Mucosa of rectum (tissue), 2 donors: ENCODE measurements around the gene MYCBP2.
"Not testable (repeated sequence)": the region's sequence is repeated elsewhere in the genome, so short reads cannot be mapped to it uniquely, and the experiment has no call there.

ENCODE experiments used
- H3K27ac ChIP-seq, 2 donors: one replicate each; pipeline ENCODE4 v1.7.0; 2013; ENCODE audit warnings: inconsistent platforms in 2 of 2, low read depth in 2 of 2, low read length in 2 of 2
- H3K27me3 ChIP-seq, 2 donors: one replicate each; pipeline ENCODE4 v1.7.0; 2013; ENCODE audit warnings: low read length in 2 of 2; ENCODE audit not compliant: control insufficient read depth in 2 of 2, insufficient read depth in 2 of 2
- H3K36me3 ChIP-seq, 2 donors: one replicate each; pipeline ENCODE4 v1.7.0; 2013; ENCODE audit warnings: low read length in 2 of 2; ENCODE audit not compliant: control insufficient read depth in 2 of 2, insufficient read depth in 2 of 2
- H3K4me1 ChIP-seq, 2 donors: one replicate each; pipeline ENCODE4 v1.7.0; 2013; ENCODE audit warnings: low read length in 2 of 2, mild to moderate bottlenecking in 1 of 2; ENCODE audit not compliant: control insufficient read depth in 2 of 2, insufficient read depth in 2 of 2
- H3K4me3 ChIP-seq, 2 donors: one replicate each; pipeline ENCODE4 v1.7.0; 2013; ENCODE audit warnings: low read length in 2 of 2
- H3K9ac ChIP-seq, 2 donors: one replicate each; pipeline ENCODE4 v1.7.0; 2013; ENCODE audit warnings: low read length in 2 of 2, low read depth in 1 of 2, mild to moderate bottlenecking in 1 of 2
- H3K9me3 ChIP-seq, 2 donors: one replicate each; pipeline ENCODE4 v1.7.0; 2013; ENCODE audit warnings: low read length in 2 of 2; ENCODE audit not compliant: control insufficient read depth in 2 of 2
- donor health status: healthy.
- donor health status: Normal muscosa, but diverticular disease.

MYCBP2 gene

DNA sequence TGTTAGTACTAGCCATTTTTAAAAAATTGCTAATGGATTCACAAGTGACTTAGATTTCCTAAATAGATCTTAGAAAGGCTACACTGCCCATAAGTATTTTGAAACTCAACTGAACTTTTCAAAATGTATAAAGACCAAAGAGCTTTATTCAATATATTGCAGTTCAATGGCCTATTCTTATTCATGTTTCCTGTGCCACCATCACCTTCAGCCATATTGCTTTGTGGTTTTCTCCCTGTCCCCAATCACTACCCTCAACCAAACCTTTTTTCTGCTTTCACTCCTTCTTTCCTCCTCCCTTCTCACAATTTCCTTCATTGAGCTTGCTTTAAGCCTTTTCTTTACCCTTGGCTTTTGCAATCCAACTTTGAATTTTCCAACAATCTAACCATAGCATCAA is 100.9 kb downstream of the MYCBP2 start:
- peaks cover 10 to 14% of the 10 kb centered on the region in 2 donors for H3K36me3 ChIP-seq
- no peaks in the 10 kb centered on the region for H3K4me1 ChIP-seq
- H3K27ac ChIP-seq = no peak overlapping the region
- no peaks in the 10 kb centered on the region for H3K9me3 ChIP-seq
- no peaks in the 10 kb centered on the region for H3K27me3 ChIP-seq
- H3K4me3 ChIP-seq = no peak overlapping the region
- H3K9ac ChIP-seq = no peak overlapping the region

DNA sequence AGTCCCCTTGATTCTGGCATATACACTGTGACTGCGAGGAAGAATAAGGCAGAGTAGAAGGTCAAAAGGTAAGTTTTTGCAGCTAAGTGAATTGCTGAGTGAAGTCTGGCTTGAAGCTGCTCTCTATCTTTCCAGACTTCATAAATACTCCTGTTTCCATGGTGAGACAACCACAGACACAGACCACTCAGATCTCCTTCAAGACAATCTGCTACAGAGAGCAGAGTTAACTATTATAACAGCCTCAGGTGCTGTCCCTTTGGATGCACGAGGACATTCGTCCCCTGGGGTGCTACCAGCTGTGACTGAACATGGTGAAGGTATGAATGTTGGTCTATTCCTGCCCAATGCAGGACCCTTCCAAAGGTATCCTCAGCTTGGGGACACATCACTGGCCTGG is 104.0 kb downstream of the MYCBP2 start:
- H3K27me3 ChIP-seq = no peaks in the 10 kb centered on the region
- no peaks in the 10 kb centered on the region for H3K4me1 ChIP-seq
- H3K4me3 ChIP-seq = no peak overlapping the region
- H3K36me3 ChIP-seq = peaks cover 10 to 15% of the 10 kb centered on the region in 2 donors
- no peak overlapping the region for H3K27ac ChIP-seq
- no peak overlapping the region for H3K9ac ChIP-seq
- no peaks in the 10 kb centered on the region for H3K9me3 ChIP-seq

DNA sequence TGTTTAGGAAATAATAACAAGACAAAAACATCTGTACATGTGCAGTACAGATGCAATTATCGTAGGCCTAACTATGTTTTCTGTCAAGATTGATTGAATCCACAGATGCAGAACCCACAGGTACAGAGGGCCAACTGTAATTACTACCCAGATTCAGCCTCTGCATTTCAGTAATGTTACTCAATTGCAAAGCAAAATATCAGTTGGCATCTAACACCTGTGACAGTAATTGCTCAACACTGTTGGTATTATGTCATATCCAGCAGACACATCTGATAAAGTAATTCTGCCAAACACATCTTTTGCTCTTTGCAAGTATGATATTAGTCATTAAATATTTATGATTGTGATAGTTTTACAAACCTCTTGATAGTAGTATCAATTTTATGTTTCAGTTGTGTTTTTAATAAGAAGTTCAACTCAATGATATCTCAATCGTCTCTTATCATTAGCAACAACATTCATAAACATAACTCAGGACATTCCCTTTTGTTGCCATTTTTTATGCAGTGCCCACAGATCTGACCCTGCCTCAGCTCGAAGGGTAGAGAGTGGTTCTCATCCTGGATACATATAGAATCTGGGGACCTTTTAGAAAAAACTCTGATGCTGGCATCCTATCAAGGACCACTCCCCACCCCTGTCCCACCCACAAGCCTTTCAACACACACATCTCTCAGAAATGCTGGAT is 104.7 kb downstream of the MYCBP2 start:
- H3K27me3 ChIP-seq = no peaks in the 10 kb centered on the region
- H3K4me1 ChIP-seq = no peaks in the 10 kb centered on the region
- no peak overlapping the region for H3K4me3 ChIP-seq
- H3K36me3 ChIP-seq = peaks cover 10 to 18% of the 10 kb centered on the region in 2 donors
- no peaks in the 10 kb centered on the region for H3K9me3 ChIP-seq
- no peak overlapping the region for H3K9ac ChIP-seq
- H3K27ac ChIP-seq = no peak overlapping the region

- Histone ChIP-seq H3K36me3 (peaks cover 14 to 26% of the 10 kb centered on the region in 2 donors), H3K4me3 (no peak overlapping the region), H3K9me3 (no peaks in the 10 kb centered on the region), H3K4me1 (no peaks in the 10 kb centered on the region), H3K9ac (no peak overlapping the region), H3K27me3 (no peaks in the 10 kb centered on the region), H3K27ac (no peak overlapping the region)
Observed at GRCh38 chr13:77219401-77219800, 107.5 kb downstream of the MYCBP2 start.

GRCh38 chr13:77218274-77218673 is 108.6 kb downstream of the MYCBP2 start:
- Histone ChIP-seq H3K4me1 (no peaks in the 10 kb centered on the region), H3K36me3 (peaks cover 15 to 20% of the 10 kb centered on the region in 2 donors), H3K27me3 (no peaks in the 10 kb centered on the region), H3K9me3 (no peaks in the 10 kb centered on the region), H3K4me3 (no peak overlapping the region), H3K9ac (no peak overlapping the region), H3K27ac (no peak overlapping the region)

DNA sequence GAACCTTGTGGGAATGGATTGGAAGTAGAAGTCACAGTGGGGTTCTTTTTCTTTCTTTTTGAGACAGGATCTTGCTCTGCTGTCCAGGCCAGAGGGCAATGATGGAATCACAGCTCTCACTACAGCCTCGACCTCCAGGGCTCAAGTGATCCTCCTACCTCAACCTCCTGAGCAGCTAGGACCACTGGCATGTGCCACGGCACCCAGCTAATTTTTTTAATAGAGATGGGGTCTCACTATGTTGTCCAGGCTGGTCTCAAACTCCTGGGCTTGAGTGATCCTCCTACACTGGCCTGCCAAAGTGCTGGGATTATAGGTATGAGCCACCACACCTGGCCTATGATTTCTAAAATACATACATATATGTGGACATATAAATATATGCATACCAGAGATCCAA is 111.4 kb downstream of the MYCBP2 start:
- Histone ChIP-seq H3K9me3 (no peaks in the 10 kb centered on the region), H3K36me3 (peaks cover 19% of the 10 kb centered on the region in 2 donors), H3K9ac (no peak overlapping the region), H3K4me1 (no peaks in the 10 kb centered on the region), H3K27ac (no peak overlapping the region), H3K4me3 (no peak overlapping the region), H3K27me3 (no peaks in the 10 kb centered on the region)

DNA sequence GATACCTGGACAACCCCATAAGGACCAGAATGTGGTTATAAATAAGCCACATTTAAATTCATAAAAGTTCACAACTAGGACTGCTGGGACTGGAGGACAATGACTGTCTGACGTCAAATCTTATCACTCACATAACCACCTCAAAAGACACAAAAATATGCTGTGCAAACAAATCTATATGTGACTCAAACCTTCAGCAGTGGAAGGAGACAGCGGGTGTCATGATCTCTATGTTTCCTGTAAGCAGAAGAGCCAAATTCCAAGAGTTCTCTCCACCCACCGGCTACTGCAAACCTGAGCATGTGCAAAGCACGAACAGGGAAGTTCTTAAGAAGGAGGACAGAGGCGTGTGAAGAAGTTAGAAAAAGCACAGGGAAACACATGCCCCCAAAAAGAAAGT is 113.2 kb downstream of the MYCBP2 start:
- Histone ChIP-seq H3K4me3 (no peak overlapping the region), H3K4me1 (no peaks in the 10 kb centered on the region), H3K9me3 (no peaks in the 10 kb centered on the region), H3K36me3 (peaks cover 19 to 25% of the 10 kb centered on the region in 2 donors), H3K27ac (no peak overlapping the region), H3K27me3 (no peaks in the 10 kb centered on the region), H3K9ac (no peak overlapping the region)

DNA sequence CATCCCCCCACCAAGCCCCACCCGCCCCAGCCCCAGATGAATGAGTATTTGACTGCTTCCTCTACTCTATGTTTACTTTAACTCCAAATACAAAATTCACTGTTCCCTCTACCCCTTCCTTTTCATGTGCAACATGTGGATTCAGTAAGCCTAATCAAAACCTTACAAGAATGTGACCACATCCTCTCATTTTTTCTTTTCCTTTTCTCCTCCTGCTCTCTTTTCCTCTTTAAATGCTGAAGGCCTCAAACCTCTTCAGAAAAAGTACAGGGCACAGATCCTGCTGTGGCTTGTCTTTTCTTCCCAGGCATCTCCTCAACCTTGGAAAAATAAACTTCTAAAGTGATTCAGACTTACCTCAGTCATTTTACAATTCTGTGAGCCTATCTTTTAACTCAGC is 119.0 kb downstream of the MYCBP2 start:
- Histone ChIP-seq H3K9me3 (no peaks in the 10 kb centered on the region), H3K36me3 (peaks cover 15 to 25% of the 10 kb centered on the region in 2 donors), H3K4me3 (no peak overlapping the region), H3K27ac (no peak overlapping the region), H3K4me1 (no peaks in the 10 kb centered on the region), H3K27me3 (no peaks in the 10 kb centered on the region), H3K9ac (no peak overlapping the region)

- not testable (repeated sequence) for H3K9ac ChIP-seq, H3K4me3 ChIP-seq, H3K9me3 ChIP-seq, H3K27ac ChIP-seq, H3K4me1 ChIP-seq, H3K27me3 ChIP-seq
- peaks cover 4 to 11% of the 10 kb centered on the region in 2 donors for H3K36me3 ChIP-seq
Observed at GRCh38 chr13:77198995-77199394, 127.9 kb downstream of the MYCBP2 start.

DNA sequence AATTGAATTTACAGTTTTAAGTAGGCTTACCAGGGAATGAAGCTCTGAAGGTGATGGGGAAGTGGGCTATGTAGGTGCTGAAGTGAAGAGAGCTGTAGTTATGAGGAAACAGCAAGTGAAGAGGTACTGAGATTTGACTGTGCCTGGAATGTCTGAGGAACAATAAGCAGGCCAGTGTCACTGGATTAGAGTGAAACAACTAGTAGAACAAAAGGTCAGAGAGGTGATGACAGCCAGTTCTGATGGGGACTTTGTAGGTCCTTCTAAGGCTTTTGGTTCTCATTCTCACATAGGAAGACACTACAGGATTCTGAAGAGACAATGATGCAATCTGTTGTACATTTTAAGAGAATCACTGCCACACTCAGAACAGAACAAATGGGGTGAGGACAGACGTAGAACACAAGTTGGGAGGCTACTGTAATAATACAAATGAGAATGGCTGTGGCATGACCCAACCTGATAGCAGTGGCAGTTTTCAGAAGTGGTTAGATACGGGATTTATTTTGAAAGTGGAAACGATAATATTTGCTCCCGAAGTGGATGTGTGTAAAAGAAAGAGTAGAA is 130.8 kb downstream of the MYCBP2 start:
- H3K27ac ChIP-seq = no peak overlapping the region
- H3K4me3 ChIP-seq = no peak overlapping the region
- no peak overlapping the region for H3K9ac ChIP-seq
- no peaks in the 10 kb centered on the region for H3K4me1 ChIP-seq
- no peaks in the 10 kb centered on the region for H3K27me3 ChIP-seq
- no peaks in the 10 kb centered on the region for H3K9me3 ChIP-seq
- H3K36me3 ChIP-seq = peaks cover 9 to 27% of the 10 kb centered on the region in 2 donors
